GM21390 (cell line): ENCODE data around the gene AIP.

Experiments
- ATAC-seq: cut with Tn5 transposase; IDR thresholded peaks from one replicate; pipeline ENCODE4 v1.9.1; 2021; ENCODE audit not compliant: unreplicated experiment

The AIP gene

DNA sequence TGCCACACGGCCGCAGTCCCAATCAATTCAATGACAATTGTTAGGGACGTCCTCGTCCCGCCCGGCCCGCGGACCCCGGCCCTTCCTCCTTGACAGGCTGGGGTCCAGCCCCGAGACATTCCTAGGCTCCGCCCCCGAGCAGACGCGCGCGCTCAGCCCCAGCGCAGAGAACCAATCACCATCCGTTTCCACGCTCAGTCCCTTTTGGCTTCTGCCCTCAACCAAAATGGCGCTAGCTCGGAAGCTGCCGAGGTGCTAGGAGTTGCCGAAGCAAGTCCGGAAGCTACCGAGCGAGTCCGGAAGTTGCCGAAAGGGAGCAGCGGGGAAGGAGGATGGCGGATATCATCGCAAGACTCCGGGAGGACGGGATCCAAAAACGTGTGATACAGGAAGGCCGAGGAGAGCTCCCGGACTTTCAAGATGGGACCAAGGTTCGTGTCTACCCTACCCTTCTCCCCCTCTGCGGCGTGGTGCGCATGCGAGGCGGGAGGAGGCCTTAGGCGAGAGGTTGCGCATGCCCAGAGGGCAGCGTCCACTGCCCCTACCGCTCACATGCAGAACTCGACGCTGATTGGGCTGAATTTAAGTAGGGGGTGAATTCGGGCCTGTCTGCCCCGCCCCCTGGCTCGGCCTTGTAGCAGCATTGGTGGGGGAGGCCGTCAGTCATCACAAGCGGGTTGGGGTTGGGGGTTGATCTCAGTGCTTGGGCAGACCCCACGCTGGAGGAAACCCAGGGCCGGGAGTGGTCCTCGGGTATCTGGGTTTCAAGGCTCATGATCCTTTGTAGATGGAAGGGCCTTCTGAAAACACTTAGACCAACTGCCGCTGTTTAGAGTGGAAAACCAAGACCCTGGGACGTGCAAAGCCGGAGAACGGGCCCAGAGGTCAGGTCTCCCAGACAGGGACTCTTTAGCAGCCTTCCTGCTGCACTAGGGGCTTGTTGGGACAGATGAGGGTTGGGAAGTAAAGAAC lies at the start of gene AIP:
TSS of gene AIP (plus strand) at position 200 of the 972 bp plus-strand sequence. CDS start at position 333, 133 bp downstream.
- ATAC-seq: peak; percentile 59

DNA sequence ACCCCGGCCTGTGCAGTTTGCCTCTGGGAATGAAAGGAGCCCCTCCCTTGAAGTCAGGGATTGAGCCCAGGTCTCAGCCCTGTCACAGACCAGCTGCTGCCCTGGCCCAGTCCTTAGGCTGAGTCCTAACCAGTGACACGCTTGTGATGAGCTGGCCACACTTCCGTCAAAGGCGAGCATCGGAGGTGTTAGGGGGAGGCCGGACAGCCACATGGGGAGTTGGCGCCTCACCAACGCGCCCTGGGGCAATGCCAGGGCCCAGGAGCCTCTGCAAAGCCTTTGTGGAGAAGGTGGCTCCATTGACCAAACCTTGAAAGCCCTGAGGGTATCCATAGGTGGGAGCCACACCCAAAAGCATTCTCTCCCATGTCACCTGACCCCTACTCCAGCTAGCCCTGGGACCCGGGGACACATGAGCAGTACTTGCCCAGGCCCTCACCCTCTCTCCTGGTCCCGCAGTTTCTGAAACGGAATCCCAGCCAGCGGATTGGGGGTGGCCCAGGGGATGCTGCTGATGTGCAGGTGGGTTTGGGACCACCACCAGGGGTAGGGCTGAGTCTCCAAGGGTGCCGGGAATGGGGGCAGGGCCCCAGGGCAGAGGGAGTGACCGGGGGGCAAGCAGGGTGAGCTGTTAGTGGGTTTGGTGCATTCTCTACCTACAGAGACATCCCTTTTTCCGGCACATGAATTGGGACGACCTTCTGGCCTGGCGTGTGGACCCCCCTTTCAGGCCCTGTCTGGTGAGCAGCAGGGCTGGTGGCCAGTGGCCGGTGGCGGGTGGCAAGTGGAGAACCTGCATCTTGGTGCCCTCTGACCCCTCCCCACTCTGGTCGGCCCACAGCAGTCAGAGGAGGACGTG lies 49.1 kb upstream of the AIP start:
- no peak for ATAC-seq

DNA sequence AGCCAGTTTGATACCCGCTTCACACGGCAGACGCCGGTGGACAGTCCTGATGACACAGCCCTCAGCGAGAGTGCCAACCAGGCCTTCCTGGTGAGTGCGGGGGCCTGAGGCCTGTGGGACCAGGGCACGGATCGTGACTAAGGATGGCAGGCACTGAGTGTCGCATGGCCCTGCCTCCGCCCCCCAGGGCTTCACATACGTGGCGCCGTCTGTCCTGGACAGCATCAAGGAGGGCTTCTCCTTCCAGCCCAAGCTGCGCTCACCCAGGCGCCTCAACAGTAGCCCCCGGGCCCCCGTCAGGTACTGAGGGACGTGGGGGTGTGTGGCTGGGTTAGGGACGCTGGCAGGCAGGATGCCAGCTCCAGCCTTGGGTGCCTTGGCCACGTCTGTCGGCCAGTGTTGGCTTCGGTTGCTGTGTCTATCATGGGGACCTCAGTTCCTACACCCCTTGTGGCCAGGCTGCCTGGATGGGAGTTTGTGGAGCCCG lies 48.4 kb upstream of the AIP start:
- no peak for ATAC-seq

DNA sequence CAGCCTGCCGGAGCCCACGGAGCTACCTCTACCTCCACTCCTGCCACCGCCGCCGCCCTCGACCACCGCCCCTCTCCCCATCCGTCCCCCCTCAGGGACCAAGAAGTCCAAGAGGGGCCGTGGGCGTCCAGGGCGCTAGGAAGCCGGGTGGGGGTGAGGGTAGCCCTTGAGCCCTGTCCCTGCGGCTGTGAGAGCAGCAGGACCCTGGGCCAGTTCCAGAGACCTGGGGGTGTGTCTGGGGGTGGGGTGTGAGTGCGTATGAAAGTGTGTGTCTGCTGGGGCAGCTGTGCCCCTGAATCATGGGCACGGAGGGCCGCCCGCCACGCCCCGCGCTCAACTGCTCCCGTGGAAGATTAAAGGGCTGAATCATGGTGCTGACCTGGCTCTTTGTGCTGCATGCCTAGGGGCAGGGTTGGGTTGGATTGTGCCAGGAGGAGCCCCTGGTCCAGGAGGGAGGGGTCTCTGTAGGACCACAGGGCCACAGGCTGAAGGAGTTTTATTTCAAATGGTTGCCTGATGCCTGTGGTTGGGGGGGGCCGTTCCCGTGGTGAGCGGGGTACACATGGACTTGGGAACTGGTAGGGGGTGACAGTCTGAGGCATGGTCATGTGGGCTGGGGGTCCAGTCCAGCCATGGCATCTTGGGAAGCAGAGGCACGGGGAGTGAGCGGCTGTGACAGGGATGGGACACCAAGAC lies 47.6 kb upstream of the AIP start:
- no peak for ATAC-seq

DNA sequence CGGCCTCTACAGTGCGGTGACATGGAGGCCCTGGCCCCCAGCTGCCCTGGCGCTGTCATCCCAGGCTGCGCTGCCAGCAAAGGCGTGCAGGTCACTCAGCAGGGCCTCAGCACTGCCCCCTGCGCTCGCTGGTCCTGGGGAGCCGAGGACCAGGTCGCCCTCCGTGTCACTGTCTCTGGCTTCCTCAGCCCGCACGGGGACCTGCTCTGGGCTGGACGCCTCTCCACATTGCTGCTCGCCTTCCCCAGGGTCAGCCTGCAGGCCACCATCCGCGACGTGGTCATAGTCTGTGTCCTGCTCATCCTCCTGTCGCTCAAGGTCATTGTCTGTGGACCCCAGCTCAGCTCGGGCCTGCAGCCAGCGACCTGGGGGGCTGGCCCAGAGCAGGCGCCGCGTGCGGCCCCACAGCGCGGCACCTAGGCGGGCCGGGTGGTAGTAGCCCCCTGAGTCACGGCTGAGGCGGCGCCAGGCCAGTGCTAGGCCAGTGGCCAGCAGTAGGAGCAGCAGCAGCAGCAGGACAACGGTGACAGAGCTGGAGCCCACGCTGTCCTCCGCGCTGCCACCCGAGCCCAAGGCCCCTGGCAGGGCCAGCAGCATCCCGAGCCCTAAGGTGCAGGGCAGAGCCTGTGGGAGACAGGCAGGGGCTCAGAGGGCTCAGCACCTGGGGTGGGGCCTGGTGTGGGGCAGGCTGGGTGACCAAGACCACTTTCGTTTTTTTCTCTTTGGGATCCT lies 46.9 kb upstream of the AIP start:
- no peak for ATAC-seq

DNA sequence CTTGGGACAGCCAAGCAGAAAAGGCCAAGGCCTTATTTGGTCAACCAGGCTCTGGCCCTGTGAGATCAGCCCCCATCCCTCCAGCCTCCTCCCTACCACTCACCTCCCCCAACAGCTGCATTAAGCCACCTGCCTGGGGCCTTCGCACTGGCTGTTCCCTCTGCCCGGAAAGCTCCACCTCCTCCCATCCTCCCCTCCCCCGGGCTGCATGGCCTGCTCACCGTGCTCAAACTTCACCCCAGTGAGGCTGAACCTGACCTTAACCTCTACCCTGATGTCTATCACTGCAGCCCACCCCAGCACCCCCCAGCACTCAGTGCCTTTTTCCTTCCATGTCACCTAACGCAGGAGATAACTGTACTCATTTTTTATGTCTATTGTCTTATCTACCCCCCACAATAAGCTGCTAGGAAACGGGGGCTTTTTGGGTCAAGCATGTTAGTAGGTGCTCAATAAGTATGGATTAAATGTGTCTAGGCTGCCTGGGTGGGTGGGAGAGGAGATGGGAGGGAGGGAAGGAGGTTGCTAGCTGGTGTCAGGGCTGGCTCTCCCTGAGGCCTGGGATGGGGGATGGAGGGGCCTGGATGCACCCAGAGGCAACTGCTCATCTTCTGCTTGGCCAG lies 46.3 kb upstream of the AIP start:
- no peak for ATAC-seq

DNA sequence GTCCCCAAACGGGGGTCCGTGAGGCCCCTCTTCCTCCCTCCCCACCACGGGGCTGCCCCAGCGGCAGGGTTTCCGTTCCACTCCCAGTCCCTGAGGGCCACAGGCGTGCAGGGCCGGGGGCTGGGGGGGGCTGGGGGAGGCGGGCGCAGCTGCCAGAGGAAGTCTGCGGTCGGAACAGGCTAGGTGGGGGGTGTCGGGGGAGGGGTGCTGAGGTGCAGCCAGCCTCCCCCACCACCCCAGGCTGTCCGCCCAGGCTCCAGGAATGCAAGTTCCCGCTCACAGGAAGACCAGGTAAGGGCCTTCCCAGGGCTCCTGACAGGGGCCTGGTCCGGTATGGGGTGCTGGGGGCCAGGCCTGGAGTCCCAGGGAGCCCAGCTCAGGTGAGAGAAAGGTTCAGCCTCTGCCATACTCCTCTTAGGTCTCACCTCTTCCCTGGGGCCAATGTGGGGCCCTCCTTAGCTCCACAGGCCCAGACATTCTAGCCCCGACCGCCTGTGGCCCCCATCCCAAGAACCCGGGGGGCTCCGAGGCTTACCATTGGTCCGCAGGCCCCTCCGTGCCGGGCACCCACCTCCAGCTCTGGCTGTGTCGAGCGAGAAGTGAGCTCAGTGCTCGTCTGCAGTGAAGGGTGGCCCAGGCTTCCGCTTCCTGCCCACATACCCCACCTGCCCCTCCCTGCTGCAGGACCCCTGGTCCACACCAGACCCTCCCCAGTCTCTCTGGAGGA lies 45.6 kb upstream of the AIP start, which contains the start of gene PTPRCAP:
TSS of gene PTPRCAP (minus strand) at position 601 of the 727 bp plus-strand sequence. CDS start at position 538, 63 bp downstream.
- no peak for ATAC-seq

DNA sequence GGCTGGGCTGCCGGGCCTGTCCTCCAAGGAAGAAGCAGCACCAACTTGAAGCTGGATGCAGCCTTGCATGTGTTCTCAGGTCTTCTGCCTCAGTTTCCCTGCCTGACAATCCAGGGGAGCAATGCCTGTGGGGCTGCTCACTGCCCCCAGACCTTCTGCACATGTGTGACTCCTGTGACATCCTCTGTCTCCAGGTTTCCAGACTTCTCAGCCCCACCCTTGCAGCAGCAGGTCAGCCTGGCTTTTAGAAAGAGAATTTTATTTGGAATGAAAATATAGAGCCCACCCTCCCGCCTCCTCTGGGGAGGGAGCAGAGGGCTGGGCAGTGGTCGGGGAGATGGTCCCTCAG lies 45.0 kb upstream of the AIP start:
- ATAC-seq: no peak

DNA sequence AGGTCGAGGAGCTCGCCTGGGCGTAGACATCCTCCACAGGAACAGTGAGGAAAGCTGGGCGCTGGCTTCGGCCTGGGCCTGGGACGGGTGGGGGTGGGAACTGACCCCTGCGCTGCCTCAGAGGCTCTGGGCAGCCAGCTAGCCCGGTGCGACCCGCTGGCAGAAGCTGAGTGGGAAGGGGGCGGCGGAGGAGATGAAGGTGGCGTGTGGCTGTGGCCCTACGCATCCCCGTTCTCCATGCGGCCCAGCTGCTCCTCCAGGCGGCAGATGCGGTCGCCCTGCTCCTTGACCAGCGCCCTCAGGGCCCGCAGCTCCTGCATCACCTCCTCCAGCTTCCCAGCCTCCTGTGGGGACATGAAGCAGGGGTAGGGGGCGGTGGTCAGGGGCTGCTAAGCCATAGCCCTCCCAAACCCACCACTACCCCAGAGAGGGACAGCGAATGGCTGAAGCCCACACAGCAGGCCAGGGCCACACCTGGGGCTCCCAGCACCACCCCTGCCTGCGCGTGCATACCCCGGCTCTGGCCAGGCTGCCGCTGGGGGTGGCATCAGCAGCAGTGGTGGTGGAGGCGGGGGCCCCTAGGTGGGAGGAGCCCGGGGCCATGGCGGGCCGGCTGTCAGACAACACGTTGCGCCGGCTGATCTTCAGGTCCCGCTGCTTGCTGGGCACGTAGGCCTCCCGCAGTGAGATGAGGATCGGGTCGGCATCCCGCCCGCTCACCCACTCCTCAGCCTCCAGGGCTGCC lies 44.5 kb upstream of the AIP start:
- ATAC-seq: no peak

DNA sequence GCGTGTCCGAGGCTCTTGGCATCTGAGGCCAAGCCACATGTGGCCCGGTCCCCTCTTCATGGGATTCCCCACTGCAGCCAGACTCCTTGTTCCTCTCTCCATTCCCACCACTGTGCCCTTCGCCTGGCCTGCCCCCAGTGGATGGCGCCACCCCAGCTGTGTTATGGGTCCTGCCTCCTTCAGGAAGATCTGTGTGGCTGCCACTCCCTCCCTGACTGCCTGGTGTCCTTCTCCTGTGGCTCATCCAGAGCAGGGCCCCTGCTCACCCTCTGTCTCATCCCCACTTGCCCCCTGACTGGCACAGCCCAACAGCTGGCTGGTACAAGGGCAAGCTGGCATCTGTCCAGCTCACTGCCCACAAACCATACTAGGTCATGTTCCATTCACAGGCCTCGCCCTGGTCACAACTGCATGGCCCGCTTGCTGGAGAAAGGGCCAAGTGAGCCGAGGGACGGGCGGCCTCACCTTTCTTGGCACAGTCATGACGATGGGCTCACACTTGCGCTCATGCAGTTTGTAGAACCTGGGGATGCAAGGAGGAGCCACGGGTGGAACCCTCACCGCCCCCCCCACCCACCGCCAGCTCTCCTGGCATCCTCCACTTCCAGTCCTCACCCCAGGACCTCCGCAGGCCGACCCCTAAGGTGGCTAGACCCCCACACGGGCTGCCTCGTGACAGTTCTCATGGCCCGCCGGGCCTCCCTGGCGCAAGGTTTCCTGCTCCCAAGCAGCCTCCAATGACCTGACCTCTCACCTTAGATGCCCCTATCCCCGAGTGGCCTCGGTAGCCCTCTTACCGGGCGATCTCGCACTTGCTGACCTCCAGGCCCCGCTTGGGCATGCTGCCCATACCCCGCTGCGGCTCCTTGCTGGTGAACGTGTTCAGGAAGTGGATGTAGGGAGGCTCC lies 43.3 kb upstream of the AIP start:
- no peak for ATAC-seq

DNA sequence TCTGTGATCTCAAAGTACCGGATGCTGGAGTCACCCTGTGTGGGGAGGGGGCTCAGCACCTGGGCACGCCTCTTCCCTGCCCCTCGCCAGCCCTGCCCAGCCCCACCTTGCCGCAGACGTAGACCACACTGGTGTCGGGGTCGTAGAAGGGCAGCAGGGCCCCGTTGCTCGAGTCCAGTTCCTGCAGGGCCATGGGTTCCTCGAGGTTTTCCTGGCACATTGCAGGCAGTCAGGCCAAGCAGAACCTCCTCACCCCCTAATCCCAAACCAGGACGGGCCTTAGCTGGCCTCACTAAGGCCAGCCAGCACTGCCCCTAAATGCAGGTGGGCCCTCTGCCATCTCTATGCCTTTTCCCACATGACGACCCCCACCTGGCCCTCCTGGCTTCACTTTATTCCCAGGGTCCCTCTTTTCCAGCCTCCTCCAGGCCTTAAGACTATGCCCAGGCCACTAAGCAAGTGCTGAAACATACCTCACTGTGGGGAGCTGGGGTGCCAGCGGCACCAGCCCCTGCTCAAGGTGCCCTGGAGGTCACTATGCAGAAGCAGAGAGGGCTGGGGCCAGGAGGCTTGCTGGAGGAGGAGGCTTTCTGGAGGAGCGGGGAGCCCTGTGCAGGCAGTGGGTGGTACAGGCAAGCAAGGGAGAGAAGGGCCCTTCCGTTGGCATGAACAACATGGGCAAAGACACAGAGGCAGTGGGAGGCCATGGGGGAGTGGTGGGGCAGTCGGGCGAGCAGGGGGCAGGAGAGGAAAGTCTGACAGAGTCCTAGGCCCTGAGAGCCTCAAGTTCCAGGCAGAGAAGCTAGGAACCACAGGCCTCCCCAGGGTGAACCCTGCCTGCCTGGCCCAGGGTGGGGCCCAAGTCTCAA lies 42.4 kb upstream of the AIP start:
- no peak for ATAC-seq

DNA sequence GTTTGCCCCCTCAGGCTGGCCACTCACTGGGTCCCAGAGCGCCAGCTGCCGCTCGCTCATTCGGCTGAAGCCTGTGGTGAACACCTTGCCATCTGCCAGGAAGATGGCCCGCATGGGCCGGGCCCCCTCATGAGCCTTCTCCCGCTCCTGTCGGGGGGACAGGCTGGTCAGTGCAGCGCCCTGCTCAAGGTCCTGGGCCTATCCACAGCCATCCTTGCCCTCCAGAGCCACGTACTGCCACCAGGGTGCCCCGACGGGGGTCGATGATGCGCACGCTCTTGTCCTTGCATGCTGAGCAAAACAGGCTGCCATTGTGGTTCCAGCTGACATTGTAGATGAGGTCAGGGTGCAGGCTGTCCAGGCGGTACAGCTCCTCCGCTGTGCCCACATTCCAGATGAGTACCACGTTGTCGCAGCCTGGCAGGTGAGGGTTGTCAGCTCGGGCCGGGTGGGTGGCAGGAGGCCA lies 41.7 kb upstream of the AIP start:
- no peak for ATAC-seq

DNA sequence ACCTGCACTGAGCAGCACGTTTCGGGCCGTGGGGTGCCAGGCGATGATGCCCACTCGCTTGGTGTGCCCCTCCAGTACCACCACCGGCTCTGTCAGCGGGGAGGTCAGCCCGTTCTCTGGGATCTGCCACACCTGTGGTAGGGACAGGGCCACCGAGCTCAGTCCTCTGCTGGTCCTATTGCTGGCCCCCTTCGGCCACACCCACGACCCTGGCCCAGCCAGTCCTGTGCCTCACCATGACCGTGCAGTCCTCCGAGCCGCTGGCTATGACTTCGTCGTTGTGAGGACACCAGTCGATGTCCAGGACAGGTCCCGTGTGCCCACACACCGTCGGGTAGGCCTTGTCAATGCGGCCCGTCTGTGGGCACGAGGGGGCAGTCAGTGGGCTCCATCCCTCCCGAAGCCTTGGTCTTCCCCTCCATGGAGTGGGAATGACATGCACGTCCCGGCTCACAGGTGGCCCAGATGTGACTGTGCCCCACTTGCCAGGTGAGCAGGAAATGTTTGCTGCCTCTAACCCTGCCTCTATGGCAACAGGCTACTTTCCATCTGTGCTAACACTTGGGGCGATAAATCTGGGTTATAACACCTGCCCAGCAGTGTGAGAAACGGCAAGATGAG lies 41.0 kb upstream of the AIP start:
- no peak for ATAC-seq

DNA sequence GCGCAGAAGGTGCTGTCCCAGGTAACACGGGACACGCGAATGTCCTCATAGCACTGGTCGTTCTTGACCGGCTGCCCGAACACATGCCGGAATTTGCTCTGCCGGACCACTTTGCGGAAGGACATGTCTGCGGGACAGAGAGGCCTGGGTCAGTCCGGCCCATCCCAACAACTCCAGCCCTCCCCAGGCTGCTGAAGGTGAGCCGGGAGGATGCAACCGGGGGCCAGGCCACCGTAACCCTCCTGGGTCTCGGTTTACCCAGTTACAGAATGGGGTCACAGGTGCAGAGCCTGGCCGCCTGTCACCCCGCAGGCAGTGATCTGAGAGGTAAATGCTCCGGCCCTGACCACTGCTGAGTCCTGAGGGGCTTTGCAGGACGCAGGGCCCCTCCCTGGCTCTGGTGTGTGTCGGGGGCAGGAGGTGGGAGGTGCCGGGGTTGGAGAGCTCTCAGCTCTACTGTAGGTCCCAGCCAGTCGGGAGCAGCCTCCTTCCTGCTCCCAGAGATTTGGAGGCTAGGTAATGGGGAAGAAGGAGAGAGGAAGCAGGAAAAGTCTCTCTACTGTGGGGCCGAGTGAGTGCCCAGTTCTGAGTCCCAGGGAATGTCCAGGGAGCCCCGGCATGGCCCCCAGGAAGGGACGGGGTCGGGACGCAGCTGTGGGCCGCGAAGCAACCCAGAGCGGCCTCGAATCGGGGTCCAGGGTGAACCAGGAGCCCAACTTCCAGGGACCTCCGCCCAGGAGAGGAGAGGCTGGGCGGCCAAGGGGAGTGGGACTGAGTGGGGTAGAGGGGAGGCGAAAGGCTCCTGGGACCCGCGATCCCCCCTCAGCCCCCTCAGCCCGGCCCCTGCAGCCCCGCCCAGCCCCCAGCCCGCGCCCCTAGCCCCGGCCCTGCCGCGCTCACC lies 40.1 kb upstream of the AIP start:
- ATAC-seq: no peak

DNA sequence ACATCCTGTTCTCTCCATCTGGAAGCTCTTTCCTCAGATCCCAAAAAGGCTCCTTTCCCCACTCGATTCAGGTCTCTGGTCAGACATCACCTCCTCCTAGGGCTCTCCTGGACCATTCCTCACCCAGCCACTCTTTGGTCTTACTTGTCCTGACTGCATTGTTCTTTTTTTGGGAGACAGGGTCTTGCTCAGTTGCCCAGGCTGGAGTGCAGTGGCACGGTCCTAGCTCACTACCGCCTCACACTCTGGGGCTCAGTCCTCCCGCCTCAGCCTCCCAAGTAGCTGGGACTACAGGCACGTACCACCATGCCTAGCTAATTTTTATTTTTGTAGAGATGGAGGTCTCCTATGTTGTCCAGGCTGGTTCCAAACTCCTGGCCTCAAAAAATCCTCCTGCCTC lies 37.3 kb upstream of the AIP start:
- no peak for ATAC-seq
